ENCODE data around the gene MYO1D.

The MYO1D gene

GRCh38 chr17:32444301-32445073, 432.4 kb downstream of the MYO1D start, which contains the start of gene PSMD11:
Gene PSMD11 (plus strand): TSS chr17:32444510. CDS start chr17:32444524, 14 bp downstream.
- Histone ChIP-seq H3K27me3 (replicated peaks; ENCODE audit: insufficient read depth, low read length) (no peaks in the 10 kb centered on the region), H3F3A (ENCODE audit: insufficient read depth, low read length) (peaks cover 14% of the 10 kb centered on the region), H3K79me2 (ENCODE audit: low read length) (peaks cover 53% of the 10 kb centered on the region), H3K36me3 (replicated peaks; ENCODE audit: insufficient read depth, low read length) (peaks cover 13% of the 10 kb centered on the region; the same call in 1 of the 2 replicates), H3K9me2 (replicated peaks; ENCODE audit: insufficient read depth, low read length) (no peaks in the 10 kb centered on the region), H2AFZ (ENCODE audit: low read length) (peak within 1 kb of the TSS; percentile 67), H3K4me2 (ENCODE audit: low read depth, low read length) (peak within 1 kb of the TSS; percentile 72), H3K4me3 (ENCODE audit: low read length) (peak within 1 kb of the TSS; percentile 96), H3K9me3 (replicated peaks; ENCODE audit: insufficient read depth, low read length) (no peaks in the 10 kb centered on the region), H3K9ac (ENCODE audit: low read length) (peak within 1 kb of the TSS; percentile 97), H3K4me1 (ENCODE audit: low read length) (peaks cover 20% of the 10 kb centered on the region), H3K27ac (ENCODE audit: low read length) (peak within 1 kb of the TSS; percentile 56; the same call in 1 of the 2 replicates), H4K20me1 (ENCODE audit: insufficient read depth, low read length) (peaks cover 13% of the 10 kb centered on the region; the same call in 1 of the 2 replicates)
- peak; percentile 97 for DNase-seq
- TF ChIP-seq CTCF (IDR thresholded peaks at IDR 0.05; ENCODE audit: low read length) (peak; percentile 87), EZH2 (optimal IDR thresholded peaks at IDR 0.05; ENCODE audit: low read depth, low read length) (no peak), EZH2phosphoT487 (IDR thresholded peaks at IDR 0.05; ENCODE audit: low read length) (no peak)

GRCh38 chr17:32443827-32444300, 433.1 kb downstream of the MYO1D start:
- H3K4me1 ChIP-seq (ENCODE audit: low read length) = peaks cover 20% of the 10 kb centered on the region
- no peak overlapping the region for H3K27ac ChIP-seq (ENCODE audit: low read length)
- peak overlapping the region; percentile 59 for H2AFZ ChIP-seq (ENCODE audit: low read length)

More at GRCh38 chr17:32443827-32444300, 433.1 kb downstream of the MYO1D start:
- Histone ChIP-seq H3K4me2 (ENCODE audit: low read depth, low read length) (peak overlapping the region; percentile 72), H3K27me3 (replicated peaks; ENCODE audit: insufficient read depth, low read length) (no peaks in the 10 kb centered on the region), H3K4me3 (ENCODE audit: low read length) (peak overlapping the region; percentile 96), H3K9me2 (replicated peaks; ENCODE audit: insufficient read depth, low read length) (no peaks in the 10 kb centered on the region), H3K9me3 (replicated peaks; ENCODE audit: insufficient read depth, low read length) (no peaks in the 10 kb centered on the region), H3F3A (ENCODE audit: insufficient read depth, low read length) (peaks cover 14% of the 10 kb centered on the region), H3K9ac (ENCODE audit: low read length) (no peak overlapping the region; the same call in 1 of the 2 replicates), H3K36me3 (replicated peaks; ENCODE audit: insufficient read depth, low read length) (peaks cover 11% of the 10 kb centered on the region; the same call in 1 of the 2 replicates), H4K20me1 (ENCODE audit: insufficient read depth, low read length) (peaks cover 11% of the 10 kb centered on the region; the same call in 1 of the 2 replicates), H3K79me2 (ENCODE audit: low read length) (peaks cover 46% of the 10 kb centered on the region)
- TF ChIP-seq CTCF (IDR thresholded peaks at IDR 0.05; ENCODE audit: low read length) (no peak), EZH2phosphoT487 (IDR thresholded peaks at IDR 0.05; ENCODE audit: low read length) (no peak), EZH2 (optimal IDR thresholded peaks at IDR 0.05; ENCODE audit: low read depth, low read length) (no peak)
- DNase-seq = no peak

Measured in MM.1S (cell line).